Spleen (tissue), 7 donors: Measurements from ENCODE around the gene ZNF467.

Experiments
- POLR2A ChIP-seq, 3 donors: fragments of 450-650 bp; IDR thresholded peaks; one replicate each; pipeline ENCODE4 v1.5.1; 2017; ENCODE audit warnings: antibody characterized with exemption in 3 of 3, mild to moderate bottlenecking in 1 of 3
- TF ChIP-seq, protein P1 (sequence below), 11 experiments: fragments of 200-600 bp in 7 of 11; fragments of 450-650 bp in 4 of 11; sonication (generic) in 4 of 11; IDR thresholded peaks in 8 of 11; conservative IDR thresholded peaks in 3 of 11; 1 replicate in 7 of 11; 2 replicates in 4 of 11; pipeline versions ENCODE4 v1.4.0 to v1.8.0; 2016 to 2021; ENCODE audit warnings: antibody characterized with exemption in 11 of 11, inconsistent platforms in 4 of 11, mild to moderate bottlenecking in 1 of 11
- donor health status: DM: no; HTN: no; CAD: no; lungs with moderate emphysema.
- donor health status: DM: no; HTN: no; CAD: no.
- donor health status: DM: no; HTN: no; CAD: no.

DNA sequence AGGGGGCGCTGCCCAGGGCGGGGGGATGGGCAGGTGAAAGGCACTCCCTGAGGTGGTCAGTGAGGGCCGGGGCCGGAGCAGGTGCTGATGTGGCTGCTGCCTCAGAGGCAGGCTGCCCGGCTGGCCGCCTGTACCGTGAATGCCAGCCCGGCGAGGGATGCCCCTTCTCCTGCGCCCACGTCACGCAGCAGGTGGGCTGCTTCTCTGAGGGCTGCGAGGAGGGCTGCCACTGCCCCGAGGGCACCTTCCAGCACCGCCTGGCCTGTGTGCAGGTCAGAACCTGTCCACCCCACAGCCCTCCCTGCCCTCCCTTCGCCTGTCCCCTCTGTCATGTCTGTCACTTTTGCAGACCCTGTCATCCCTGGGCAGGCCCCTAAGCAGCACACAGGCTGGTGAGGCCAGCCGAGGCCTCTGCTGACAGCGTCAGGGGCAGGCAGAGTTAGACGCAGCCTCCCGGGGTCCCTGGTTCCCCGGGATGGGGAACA is 42.9 kb upstream of the ZNF467 start:
- TF ChIP-seq, protein P1, sequence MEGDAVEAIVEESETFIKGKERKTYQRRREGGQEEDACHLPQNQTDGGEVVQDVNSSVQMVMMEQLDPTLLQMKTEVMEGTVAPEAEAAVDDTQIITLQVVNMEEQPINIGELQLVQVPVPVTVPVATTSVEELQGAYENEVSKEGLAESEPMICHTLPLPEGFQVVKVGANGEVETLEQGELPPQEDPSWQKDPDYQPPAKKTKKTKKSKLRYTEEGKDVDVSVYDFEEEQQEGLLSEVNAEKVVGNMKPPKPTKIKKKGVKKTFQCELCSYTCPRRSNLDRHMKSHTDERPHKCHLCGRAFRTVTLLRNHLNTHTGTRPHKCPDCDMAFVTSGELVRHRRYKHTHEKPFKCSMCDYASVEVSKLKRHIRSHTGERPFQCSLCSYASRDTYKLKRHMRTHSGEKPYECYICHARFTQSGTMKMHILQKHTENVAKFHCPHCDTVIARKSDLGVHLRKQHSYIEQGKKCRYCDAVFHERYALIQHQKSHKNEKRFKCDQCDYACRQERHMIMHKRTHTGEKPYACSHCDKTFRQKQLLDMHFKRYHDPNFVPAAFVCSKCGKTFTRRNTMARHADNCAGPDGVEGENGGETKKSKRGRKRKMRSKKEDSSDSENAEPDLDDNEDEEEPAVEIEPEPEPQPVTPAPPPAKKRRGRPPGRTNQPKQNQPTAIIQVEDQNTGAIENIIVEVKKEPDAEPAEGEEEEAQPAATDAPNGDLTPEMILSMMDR (IDR thresholded peaks at IDR 0.05 in 8 of 11, conservative IDR thresholded peaks at IDR 0.05 in 3 of 11), result no peak
- no peak for TF ChIP-seq POLR2A (IDR thresholded peaks at IDR 0.05)
